22Rv1 (cell line): ENCODE results near the gene BBS12.
"Not testable (repeated sequence)": the region's sequence is repeated elsewhere in the genome, so short reads cannot be mapped to it uniquely, and the experiment has no call there.

ENCODE experiments used
- ZFX ChIP-seq: fragments of 450-650 bp; IDR thresholded peaks from 2 replicates; pipeline ENCODE4 v1.6.1; 2017; ENCODE audit warnings: antibody characterized with exemption, borderline replicate concordance
- TF ChIP-seq, protein P1 (sequence below): fragments of 450-650 bp; IDR thresholded peaks from 2 replicates; pipeline ENCODE4 v1.5.1; 2017; ENCODE audit warnings: mild to moderate bottlenecking

DNA sequence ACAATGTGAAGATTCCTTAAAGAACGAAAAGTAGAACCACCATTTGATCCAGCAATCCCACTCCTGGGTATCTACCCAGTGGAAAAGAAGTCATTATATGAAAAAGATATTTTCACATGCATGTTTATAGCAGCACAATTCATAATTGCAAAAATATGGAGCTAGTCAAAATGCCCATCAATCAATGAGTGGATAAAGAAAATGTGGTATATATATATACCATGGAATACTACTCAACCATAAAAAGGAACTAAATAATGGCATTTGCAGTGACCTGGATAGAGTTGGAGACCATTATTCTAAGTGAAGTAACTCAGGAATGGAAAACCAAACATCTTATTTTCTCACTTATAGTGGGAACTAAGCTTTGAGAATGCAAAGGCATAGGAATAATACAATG lies 54.4 kb downstream of the BBS12 start:
- TF ChIP-seq, protein P1, sequence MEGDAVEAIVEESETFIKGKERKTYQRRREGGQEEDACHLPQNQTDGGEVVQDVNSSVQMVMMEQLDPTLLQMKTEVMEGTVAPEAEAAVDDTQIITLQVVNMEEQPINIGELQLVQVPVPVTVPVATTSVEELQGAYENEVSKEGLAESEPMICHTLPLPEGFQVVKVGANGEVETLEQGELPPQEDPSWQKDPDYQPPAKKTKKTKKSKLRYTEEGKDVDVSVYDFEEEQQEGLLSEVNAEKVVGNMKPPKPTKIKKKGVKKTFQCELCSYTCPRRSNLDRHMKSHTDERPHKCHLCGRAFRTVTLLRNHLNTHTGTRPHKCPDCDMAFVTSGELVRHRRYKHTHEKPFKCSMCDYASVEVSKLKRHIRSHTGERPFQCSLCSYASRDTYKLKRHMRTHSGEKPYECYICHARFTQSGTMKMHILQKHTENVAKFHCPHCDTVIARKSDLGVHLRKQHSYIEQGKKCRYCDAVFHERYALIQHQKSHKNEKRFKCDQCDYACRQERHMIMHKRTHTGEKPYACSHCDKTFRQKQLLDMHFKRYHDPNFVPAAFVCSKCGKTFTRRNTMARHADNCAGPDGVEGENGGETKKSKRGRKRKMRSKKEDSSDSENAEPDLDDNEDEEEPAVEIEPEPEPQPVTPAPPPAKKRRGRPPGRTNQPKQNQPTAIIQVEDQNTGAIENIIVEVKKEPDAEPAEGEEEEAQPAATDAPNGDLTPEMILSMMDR, result not testable (repeated sequence)
- TF ChIP-seq ZFX, result not testable (repeated sequence)
